Left forelimb (tissue), 1 donor: ENCODE measurements around the gene SGIP1.

Experiments used
- DNase-seq: peaks from one replicate; pipeline ENCODE4 v3.0.0-alpha.2; 2018; ENCODE audit warnings: low spot score

Gene SGIP1

GRCh38 chr1:66533804-66534740 is at the start of gene SGIP1:
TSS of gene SGIP1 (plus strand) at chr1:66534153. CDS start at chr1:66534359, 206 bp downstream.
- no peak for DNase-seq

DNA sequence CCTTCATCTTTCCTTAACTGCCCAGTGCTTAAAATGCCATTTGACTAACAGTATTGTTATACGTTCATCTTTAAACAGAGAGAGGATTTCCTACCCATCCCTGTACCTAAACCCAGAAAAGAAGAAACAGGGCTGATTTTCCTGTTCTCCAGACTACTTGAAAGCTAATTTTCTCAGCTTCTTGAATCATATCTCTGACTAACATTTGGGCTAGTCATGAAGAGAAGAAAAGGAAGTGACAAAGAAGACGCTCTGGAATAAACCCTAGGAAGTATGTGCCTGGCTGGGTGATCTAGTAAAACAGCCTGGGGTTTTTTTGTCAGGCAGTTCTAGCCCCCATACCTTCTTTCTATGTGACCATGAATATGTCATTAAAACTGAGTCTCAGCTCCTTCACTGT is 44.8 kb upstream of the SGIP1 start:
- no peak for DNase-seq

- DNase-seq, result no peak
These were observed 43.9 kb upstream of the SGIP1 start for GRCh38 chr1:66489972-66490601.

DNA sequence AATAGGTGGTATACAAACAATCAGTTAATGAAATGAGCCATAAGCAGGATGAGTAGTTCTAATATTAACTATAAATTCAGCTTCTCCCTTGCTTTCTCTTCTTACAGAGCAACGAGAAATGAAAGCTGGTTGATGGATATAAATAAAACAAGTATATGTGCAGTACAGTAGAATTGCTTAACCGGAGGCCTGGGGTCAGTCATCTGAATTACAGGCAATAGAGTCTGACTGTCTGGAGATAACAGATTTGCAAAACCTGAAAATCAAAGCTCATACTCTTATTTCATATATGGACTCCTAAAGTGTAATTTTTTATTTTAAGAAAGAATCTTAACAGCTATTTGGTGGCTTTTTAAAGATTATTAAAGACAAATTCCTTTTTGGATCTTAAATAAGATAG is 43.1 kb upstream of the SGIP1 start:
- no peak for DNase-seq

- no peak for DNase-seq
These were observed 41.5 kb upstream of the SGIP1 start for GRCh38 chr1:66492424-66492823.

- no peak for DNase-seq
These were observed 40.2 kb upstream of the SGIP1 start for GRCh38 chr1:66493731-66494130.

- DNase-seq, result no peak
These were observed 39.5 kb upstream of the SGIP1 start for GRCh38 chr1:66494482-66494881.

DNA sequence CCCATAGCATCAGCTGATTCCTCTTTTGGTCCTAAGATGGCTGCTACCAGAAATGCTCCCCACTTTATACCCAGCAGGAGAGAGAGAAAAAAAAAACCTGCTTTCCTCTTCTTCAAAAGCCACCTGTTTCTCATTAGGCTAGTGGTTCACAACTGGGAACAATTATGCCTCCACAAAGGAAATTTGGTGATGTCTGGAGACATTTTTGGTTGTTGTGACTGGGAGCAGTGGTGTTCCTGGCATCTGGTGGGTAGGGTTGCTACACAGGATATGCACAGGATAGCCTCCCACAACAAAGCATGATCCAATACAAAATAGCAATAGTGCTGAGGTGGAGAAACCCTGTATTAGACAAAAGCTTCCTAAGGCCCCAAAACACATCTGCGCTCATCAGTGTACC is 38.5 kb upstream of the SGIP1 start:
- no peak for DNase-seq

DNA sequence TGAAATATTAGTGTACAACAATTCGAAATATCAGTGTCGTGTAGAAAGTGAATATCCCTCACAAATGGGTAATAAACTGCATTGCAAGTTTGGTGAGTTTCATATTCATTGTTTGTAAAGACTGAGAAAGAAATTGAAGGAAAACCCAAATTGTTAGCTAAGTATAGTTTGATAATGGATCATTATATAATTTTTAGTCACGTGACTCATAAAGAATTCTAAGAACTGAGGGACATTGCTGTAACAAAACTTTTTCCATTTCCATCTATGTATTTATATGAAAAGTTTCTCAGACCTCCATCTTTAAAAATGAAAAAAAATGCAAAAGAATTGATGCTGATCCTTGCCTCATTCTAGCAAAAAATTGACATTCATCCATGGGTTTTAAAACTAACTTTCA is 36.0 kb upstream of the SGIP1 start:
- DNase-seq, result no peak

GRCh38 chr1:66500301-66500700 is 33.7 kb upstream of the SGIP1 start:
- DNase-seq, result no peak

DNA sequence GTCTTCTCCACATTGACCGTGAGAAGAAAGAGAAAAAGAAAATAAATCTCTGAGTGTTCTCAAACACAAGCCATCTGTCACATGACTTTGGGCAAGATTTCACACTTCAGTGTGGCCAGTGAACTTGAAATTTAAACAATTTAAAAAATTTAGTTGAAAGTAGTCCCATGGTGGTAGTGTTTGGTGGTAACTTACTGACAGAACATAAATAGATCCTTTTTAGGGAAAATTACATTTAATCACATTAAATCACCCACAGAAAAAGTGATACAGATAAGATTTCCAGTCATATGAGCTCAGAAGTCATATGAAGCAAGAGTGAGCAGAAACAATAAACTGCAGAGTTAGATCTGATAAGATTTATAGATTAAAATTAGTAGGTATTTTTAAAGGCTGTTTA is 31.9 kb upstream of the SGIP1 start:
- DNase-seq, result no peak

DNA sequence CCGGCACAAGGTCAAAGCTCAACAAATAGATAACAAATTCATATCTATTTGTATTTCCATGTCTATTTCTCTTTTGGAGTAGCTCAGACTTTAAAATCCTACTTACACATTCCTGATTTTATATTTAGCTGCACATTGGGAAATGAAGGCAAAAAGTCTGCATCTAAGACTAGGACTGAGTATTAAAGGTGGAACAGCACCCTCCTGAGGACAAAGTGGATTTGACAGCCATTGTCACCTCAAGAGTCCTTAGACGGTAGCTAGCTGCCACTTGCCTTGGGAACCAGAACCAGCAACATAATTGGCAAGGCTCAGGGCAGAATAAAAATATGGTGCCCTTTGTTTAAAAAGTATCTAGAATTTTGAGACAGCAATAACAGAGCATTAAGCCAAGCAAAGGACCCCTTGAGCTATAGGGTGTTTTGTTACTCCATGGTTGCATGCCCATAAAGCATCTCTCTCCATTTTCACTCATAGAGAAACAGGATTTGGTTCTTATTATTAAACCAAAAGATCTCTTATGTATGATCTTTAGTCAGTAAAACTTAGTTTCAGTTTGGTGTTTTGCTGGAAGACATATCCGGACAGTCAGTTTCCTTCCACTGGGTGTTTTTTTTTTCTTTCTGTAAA is 30.0 kb upstream of the SGIP1 start:
- DNase-seq, result no peak

DNA sequence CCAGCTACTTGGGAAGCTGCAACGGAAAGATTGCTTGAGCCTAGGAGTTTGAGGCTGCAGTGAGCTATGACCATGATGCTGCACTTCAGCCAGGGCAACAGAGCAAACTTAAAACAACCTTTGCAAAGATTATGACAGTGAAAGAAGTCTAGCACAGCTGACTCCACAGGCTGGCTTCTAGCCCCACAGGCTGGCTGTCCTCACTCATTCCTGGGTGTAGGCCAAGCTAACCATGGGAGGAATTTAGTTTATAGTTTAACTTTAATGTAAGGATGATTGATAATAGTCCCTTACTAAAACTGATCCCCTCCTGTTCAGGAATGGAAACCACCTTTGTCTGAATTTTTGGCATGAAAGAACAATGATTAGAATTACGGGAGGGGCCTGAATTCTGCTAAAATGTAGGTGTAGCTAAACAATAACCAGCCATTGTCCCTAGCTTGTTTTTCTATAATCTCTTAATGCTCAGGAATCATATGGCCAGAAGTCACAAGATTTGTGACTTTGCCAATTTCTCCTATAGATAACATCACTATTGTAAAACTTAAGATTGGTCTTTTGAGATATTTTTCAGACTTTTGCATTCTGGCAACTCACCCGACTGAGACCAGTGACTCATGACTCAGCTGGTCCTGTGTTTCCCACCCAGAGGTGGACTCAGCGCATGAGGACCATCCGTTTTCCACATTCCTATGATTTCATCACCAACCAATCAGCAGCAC is 28.1 kb upstream of the SGIP1 start:
- no peak for DNase-seq

GRCh38 chr1:66506393-66506687 is 27.6 kb upstream of the SGIP1 start:
- no peak for DNase-seq

- DNase-seq, result no peak
These were observed 27.0 kb upstream of the SGIP1 start for GRCh38 chr1:66506991-66507390.

DNA sequence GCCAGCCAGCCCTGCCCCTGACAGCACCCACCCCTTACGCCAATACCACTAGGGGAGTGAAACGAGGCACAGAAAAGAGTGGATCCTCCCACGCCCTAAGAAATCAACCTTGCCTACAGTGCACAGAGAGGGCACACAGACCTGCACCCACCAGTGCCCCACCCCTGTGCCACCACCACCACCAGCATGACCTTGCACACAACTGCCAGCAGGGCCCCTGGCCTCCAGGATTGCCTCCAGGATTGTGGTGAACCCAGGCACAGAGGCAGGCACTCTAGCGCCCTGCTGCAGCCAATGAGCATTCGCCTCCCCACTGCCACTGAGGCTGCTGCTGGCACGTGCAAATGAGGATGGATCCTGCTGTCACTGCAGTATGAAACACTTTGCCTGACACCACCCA is 23.5 kb upstream of the SGIP1 start:
- no peak for DNase-seq

- no peak for DNase-seq
These were observed 22.8 kb upstream of the SGIP1 start for GRCh38 chr1:66511118-66511517.

GRCh38 chr1:66517959-66518358 is 16.0 kb upstream of the SGIP1 start:
- no peak for DNase-seq

GRCh38 chr1:66518654-66519053 is 15.3 kb upstream of the SGIP1 start:
- DNase-seq, result no peak

- no peak for DNase-seq
These were observed 14.0 kb upstream of the SGIP1 start for GRCh38 chr1:66519992-66520391.

DNA sequence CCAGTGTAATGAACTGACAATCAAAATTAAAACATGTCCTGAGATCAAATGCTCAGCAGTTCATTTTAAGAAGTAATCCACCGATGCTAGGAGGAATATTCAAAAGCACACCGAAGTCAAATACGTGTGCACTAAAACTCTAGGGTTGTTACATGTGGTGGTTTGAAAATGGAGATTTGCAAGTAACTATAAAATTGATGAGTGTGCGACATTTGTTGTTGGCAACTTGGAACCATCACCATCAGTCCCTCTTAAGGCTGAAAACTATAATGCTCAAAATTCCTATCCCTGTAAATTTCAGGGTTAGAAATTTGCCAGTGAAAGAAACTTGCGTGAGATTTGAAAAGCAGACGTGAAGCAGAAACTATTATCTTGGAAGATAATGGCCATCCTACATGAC is 13.3 kb upstream of the SGIP1 start:
- no peak for DNase-seq

DNA sequence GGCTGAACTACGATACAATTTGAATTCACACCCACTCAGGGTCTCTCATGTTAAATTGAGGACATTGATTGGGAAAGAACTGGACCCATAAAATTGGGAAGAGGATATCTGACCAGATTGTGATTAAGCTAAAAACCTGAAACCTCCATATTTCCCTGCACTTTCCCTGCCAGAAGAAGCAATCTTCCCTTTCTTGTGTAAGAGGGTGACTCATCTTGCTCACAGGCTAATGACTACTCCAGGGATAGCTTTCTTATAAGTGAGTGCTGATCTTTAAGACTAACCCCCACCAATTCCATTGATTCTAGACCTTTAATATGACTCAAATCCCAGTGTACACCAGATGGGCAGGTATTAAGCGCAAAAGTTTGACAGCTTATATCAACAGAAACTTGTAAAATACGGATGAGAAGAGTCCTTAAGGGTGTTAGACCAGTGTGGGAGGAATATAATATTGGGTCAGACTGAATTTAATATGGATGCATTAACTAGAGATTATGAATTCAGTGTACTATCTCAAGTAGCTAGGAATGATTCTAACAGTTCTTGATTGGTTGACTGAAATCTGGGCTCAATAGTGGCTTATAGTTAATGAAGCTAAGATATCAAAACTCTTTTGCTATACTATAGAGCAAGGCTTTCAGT is 12.1 kb upstream of the SGIP1 start:
- no peak for DNase-seq
